Central memory CD4-positive, alpha-beta T cell (primary cell): ENCODE data around the gene FLT1.

Experiments
- DNase-seq: peaks from one replicate; pipeline ENCODE4 v3.0.0; 2022

FLT1 gene

GRCh38 chr13:28485996-28486543 is 8.9 kb downstream of the FLT1 start:
- DNase-seq = no peak

GRCh38 chr13:28485551-28485950 is 9.4 kb downstream of the FLT1 start:
- DNase-seq = no peak

- no peak for DNase-seq
These were observed 9.8 kb downstream of the FLT1 start for GRCh38 chr13:28485097-28485496.

GRCh38 chr13:28483313-28483931 is 11.5 kb downstream of the FLT1 start:
- DNase-seq = no peak

GRCh38 chr13:28479005-28479404 is 15.9 kb downstream of the FLT1 start:
- DNase-seq = no peak

GRCh38 chr13:28478127-28478526 is 16.8 kb downstream of the FLT1 start:
- no peak for DNase-seq

- no peak for DNase-seq
These were observed 17.3 kb downstream of the FLT1 start for GRCh38 chr13:28477709-28477973.

- DNase-seq = no peak
These were observed 17.8 kb downstream of the FLT1 start for GRCh38 chr13:28476919-28477708.

- DNase-seq = no peak
These were observed 18.8 kb downstream of the FLT1 start for GRCh38 chr13:28475916-28476725.

- DNase-seq = no peak
These were observed 20.3 kb downstream of the FLT1 start for GRCh38 chr13:28474491-28475134.

GRCh38 chr13:28473044-28473443 is 21.9 kb downstream of the FLT1 start:
- no peak for DNase-seq

- no peak for DNase-seq
These were observed 23.5 kb downstream of the FLT1 start for GRCh38 chr13:28471421-28471820.

GRCh38 chr13:28470296-28470695 is 24.6 kb downstream of the FLT1 start:
- no peak for DNase-seq

- no peak for DNase-seq
These were observed 25.6 kb downstream of the FLT1 start for GRCh38 chr13:28469316-28469715.

GRCh38 chr13:28468023-28468915 is 26.7 kb downstream of the FLT1 start:
- DNase-seq = no peak

GRCh38 chr13:28467034-28467433 is 27.9 kb downstream of the FLT1 start:
- no peak for DNase-seq

GRCh38 chr13:28466151-28466550 is 28.8 kb downstream of the FLT1 start:
- DNase-seq = no peak

- DNase-seq = no peak
These were observed 30.0 kb downstream of the FLT1 start for GRCh38 chr13:28464861-28465460.

GRCh38 chr13:28463481-28463880 is 31.4 kb downstream of the FLT1 start:
- no peak for DNase-seq

GRCh38 chr13:28459911-28460310 is 35.0 kb downstream of the FLT1 start:
- DNase-seq = no peak

GRCh38 chr13:28458608-28459007 is 36.3 kb downstream of the FLT1 start:
- no peak for DNase-seq

GRCh38 chr13:28458051-28458450 is 36.9 kb downstream of the FLT1 start:
- no peak for DNase-seq
